Heart left ventricle (tissue), 16 donors: ENCODE measurements around the gene ZMIZ1. TPM values are rescaled to one million over a fixed set of nuclear protein-coding genes. Genes with fewer than 3 reads are reported as not detected.

ENCODE experiments used
- ATAC-seq, 4 donors: fragments of 200-7000 bp; cut with Tn5 transposase; one replicate each; pipeline ENCODE4 v1.9.1; 2020 to 2022; ENCODE audit warnings: moderate library complexity in 4 of 4, mild to moderate bottlenecking in 3 of 4, moderate number of reproducible peaks in 1 of 4
- DNase-seq, 5 donors: peaks; one replicate each; pipeline ENCODE4 v3.0.0-alpha.2; 2020
- H3K27ac ChIP-seq, 12 donors: fragments of 200-600 bp; sonication (generic) in 4 of 12; one replicate each; pipeline versions ENCODE4 v1.5.0 to v1.8.0; 2016 to 2022; ENCODE audit warnings: mild to moderate bottlenecking in 2 of 12
- H3K27me3 ChIP-seq, 9 donors: fragments of 200-600 bp; sonication (generic) in 2 of 9; one replicate each; pipeline versions ENCODE4 v1.5.1 to v1.8.0; 2016 to 2022; ENCODE audit warnings: mild to moderate bottlenecking in 3 of 9
- H3K36me3 ChIP-seq, 9 donors: fragments of 200-600 bp; sonication (generic) in 2 of 9; one replicate each; pipeline versions ENCODE4 v1.5.0 to v1.8.0; 2018 to 2022; ENCODE audit warnings: mild to moderate bottlenecking in 2 of 9
- H3K4me1 ChIP-seq, 12 donors: fragments of 200-600 bp; sonication (generic) in 4 of 12; one replicate each; pipeline versions ENCODE4 v1.5.0 to v1.8.0; 2016 to 2022; ENCODE audit warnings: mild to moderate bottlenecking in 3 of 12
- H3K4me3 ChIP-seq, 12 donors: fragments of 200-600 bp; sonication (generic) in 4 of 12; one replicate each; pipeline versions ENCODE4 v1.5.0 to v1.8.0; 2017 to 2022; ENCODE audit warnings: mild to moderate bottlenecking in 9 of 12, moderate library complexity in 4 of 12
- H3K9me3 ChIP-seq, 12 donors: fragments of 200-600 bp; sonication (generic) in 4 of 12; one replicate each; pipeline versions ENCODE4 v1.5.0 to v1.8.0; 2016 to 2022; ENCODE audit warnings: mild to moderate bottlenecking in 1 of 12
- CTCF ChIP-seq, 12 donors: fragments of 200-600 bp; sonication (generic) in 4 of 12; IDR thresholded peaks; one replicate each; pipeline versions ENCODE4 v1.5.0 to v1.8.0; 2018 to 2022; ENCODE audit warnings: antibody characterized with exemption in 12 of 12, mild to moderate bottlenecking in 5 of 12
- POLR2A ChIP-seq, 2 donors: fragments of 450-650 bp; IDR thresholded peaks; one replicate each; pipeline ENCODE4 v1.6.1; 2017; ENCODE audit warnings: antibody characterized with exemption in 2 of 2, mild to moderate bottlenecking in 2 of 2, moderate library complexity in 2 of 2
- WGBS, 4 donors: extraction: QIAGEN DNeasy Blood & Tissue Kit in 2 of 4; methylation state at CpG; one replicate each; pipeline versions ENCODE4 v1.1.5 to v1.1.7; 2013 to 2018; 5-methylcytosine and 5-hydroxymethylcytosine counted together
- intact Hi-C, 10 donors: fragments of 100-400 bp; cut with DNase I; formaldehyde crosslinking; loops; one replicate each; pipeline versions ENCODE4 v1.11.1 to v1.14.2; 2022
- polyA plus RNA-seq, 2 donors: library from polyadenylated mRNA; stranded (reverse); fragments of 200-250 nt; gene quantifications; one replicate each; pipeline ENCODE4 v1.2.3, GENCODE V29; 2013
- total RNA-seq, 9 donors: library from RNA; depleted of rRNA in 2 of 9; stranded (reverse); fragments of >200 nt in 2 of 9; fragmentation: NEBNext Ultra II Directional in 3 of 9; extraction: Animal tissue kit (Norgen Biotek cat#: 25700) in 3 of 9; gene quantifications; one replicate each; pipeline versions ENCODE4 v1.1.0 to v1.2.4, GENCODE V29; 2016 to 2023
- donor health status: ischemic (EF 13 %, LVEDD 7.1; RV severe dilation, severe dysfunction).
- donor health status: healthy with polysubstance abuse.
- donor health status: DM: no; HTN: yes; CAD: no.
- donor health status: DM: no; HTN: no; CAD: no.
- donor health status: ischemic (EF 25% LVEDD 6.9; RV normal size, moderate dysfunction).
- donor health status: ischemic (EF 25% LVEDD 5.7; RV mildly dilated, moderate dysfunction).
- donor health status: healthy.
- donor health status: DM: yes; HTN: yes; CAD: no.
- donor health status: ischemic (EF 35%, LVEDD 5.7; RV mildly dilated, moderate dysfunction).
- donor health status: nonischemic (EF 11% LVEDD 7.7; RV severe dilation, severe dysfunction).
- donor health status: DM: yes; HTN: yes; CAD: no.
- donor health status: PGD.
- donor health status: ischemic (EF 29% LVEDD 5.4; RV normal size, mild dysfunction).
- donor health status: nonischemic (EF 23%, LVEDD 6.1; RV moderate dilation, normal function).

Gene ZMIZ1
- total and polyA plus RNA-seq, 11 donors: 19.7 to 75.4 (median 49.2) TPM

GRCh38 chr10:79316671-79317431 lies 248.1 kb downstream of the ZMIZ1 start:
- H3K27ac ChIP-seq: peak overlapping the region in 2 of 12 donors; percentile 9 to 49
- DNase-seq: peak in 3 of 5 donors; percentile 23 to 60 (median 23)
- intact Hi-C loops: no loop called here
- peaks cover 0 to 4% (median 0%) of the 10 kb centered on the region in 12 donors for H3K9me3 ChIP-seq
- H3K4me3 ChIP-seq: no peak overlapping the region
- H3K4me1 ChIP-seq: peaks cover 0 to 54% (median 10%) of the 10 kb centered on the region in 12 donors
- H3K27me3 ChIP-seq: no peaks in the 10 kb centered on the region
- WGBS, 4 donors: 34 to 54% (median 43%) methylated on average over 13 of the region's 13 CpGs
- ATAC-seq: peak in 3 of 4 donors; percentile 7 to 8 (median 8)
- peaks cover 0 to 41% (median 35%) of the 10 kb centered on the region in 9 donors for H3K36me3 ChIP-seq
- TF ChIP-seq CTCF (IDR thresholded peaks at IDR 0.05) (no peak), POLR2A (IDR thresholded peaks at IDR 0.05) (no peak)

DNA sequence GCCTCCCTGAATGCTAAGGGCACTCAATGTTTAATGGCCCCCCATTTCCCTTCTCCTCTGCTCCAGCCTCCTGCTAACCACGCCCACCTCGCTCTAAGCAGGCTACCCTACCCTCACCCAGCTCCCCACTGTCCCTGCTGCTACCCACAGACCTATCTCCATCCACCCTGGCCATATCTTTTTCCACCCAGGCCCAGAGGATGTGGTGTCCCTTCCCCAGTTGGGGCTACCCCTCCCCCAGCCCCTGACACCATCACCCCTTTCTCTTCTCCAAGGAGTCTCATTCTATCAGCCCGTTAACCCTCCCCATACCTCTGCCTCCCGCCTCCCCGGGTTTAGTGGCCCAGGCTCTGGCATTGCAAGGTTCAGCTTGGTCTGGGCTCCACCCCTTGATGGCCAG lies 249.6 kb downstream of the ZMIZ1 start:
- peak overlapping the region in 1 of 12 donors; percentile 74 for H3K27ac ChIP-seq
- WGBS, 4 donors: 91 to 96% (median 93%) methylated on average over 5 of the region's 5 CpGs
- peaks cover 0 to 69% (median 10%) of the 10 kb centered on the region in 12 donors for H3K4me1 ChIP-seq
- no peaks in the 10 kb centered on the region for H3K27me3 ChIP-seq
- TF ChIP-seq POLR2A (IDR thresholded peaks at IDR 0.05) (no peak), CTCF (IDR thresholded peaks at IDR 0.05) (no peak)
- H3K36me3 ChIP-seq: peaks cover 0 to 26% (median 20%) of the 10 kb centered on the region in 9 donors
- DNase-seq: peak in 2 of 5 donors; percentile 9 to 18
- ATAC-seq: peak in 1 of 4 donors; percentile 3
- H3K4me3 ChIP-seq: no peak overlapping the region
- peaks cover 0 to 4% (median 0%) of the 10 kb centered on the region in 12 donors for H3K9me3 ChIP-seq
- intact Hi-C loops: no loop called here

GRCh38 chr10:79319115-79319771 lies 250.5 kb downstream of the ZMIZ1 start:
- Histone ChIP-seq H3K4me3 (no peak overlapping the region), H3K27me3 (no peaks in the 10 kb centered on the region), H3K4me1 (peaks cover 0 to 78% (median 10%) of the 10 kb centered on the region in 12 donors), H3K9me3 (peaks cover 0 to 4% (median 0%) of the 10 kb centered on the region in 12 donors), H3K36me3 (peaks cover 0 to 17% (median 11%) of the 10 kb centered on the region in 9 donors), H3K27ac (no peak overlapping the region)
- intact Hi-C loops: no loop called here
- TF ChIP-seq POLR2A (IDR thresholded peaks at IDR 0.05): no peak
- TF ChIP-seq CTCF (IDR thresholded peaks at IDR 0.05): no peak
- ATAC-seq (no peak), DNase-seq (peak in 1 of 5 donors; percentile 16)
- WGBS, 4 donors: 83 to 85% (median 85%) methylated on average over 11 of the region's 11 CpGs

DNA sequence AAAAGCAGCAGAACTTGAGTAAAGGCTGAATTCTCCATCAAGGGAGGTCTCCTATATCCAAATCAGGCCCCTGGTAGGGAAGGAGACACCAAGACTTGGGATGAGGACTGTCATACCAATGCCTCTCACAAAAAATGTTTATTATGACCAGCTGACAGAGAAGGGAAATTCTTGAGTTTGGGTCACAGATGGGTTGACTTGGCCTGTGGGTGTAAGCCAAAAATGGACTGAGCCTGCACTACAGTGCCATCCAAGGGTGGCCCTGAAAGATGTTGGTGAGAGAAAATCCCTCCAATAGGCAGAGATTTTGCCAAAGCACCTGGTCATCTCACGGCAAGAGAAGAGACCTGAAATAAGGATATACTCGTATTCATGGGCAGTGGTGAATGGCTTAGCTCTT lies 251.6 kb downstream of the ZMIZ1 start:
- TF ChIP-seq CTCF (IDR thresholded peaks at IDR 0.05) (no peak), POLR2A (IDR thresholded peaks at IDR 0.05) (no peak)
- Histone ChIP-seq H3K9me3 (peaks cover 0 to 4% (median 0%) of the 10 kb centered on the region in 12 donors), H3K36me3 (peaks cover 0 to 8% (median 4%) of the 10 kb centered on the region in 9 donors), H3K27me3 (no peaks in the 10 kb centered on the region), H3K4me3 (no peak overlapping the region), H3K4me1 (peaks cover 0 to 79% (median 10%) of the 10 kb centered on the region in 12 donors), H3K27ac (no peak overlapping the region)
- DNase-seq: no peak
- 96 to 100% (median 98%) methylated on average over 2 of the region's 2 CpGs for WGBS, 4 donors
- intact Hi-C loops: no loop called here
- ATAC-seq: no peak
